Upper lobe of right lung (tissue), 1 donor: ENCODE results near the gene DNAJC13. TPM values are rescaled to one million over a fixed set of nuclear protein-coding genes. Genes with fewer than 3 reads are reported as not detected.
"Not testable (repeated sequence)": the region's sequence is repeated elsewhere in the genome, so short reads cannot be mapped to it uniquely, and the experiment has no call there.

ENCODE experiments used
- ATAC-seq: fragments of 200-7000 bp; cut with Tn5 transposase; one replicate; pipeline ENCODE4 v1.9.1; 2020; ENCODE audit warnings: mild to moderate bottlenecking, moderate library complexity
- DNase-seq: peaks from one replicate; pipeline ENCODE4 v3.0.0-alpha.2; 2020
- H3K27ac ChIP-seq: fragments of 200-600 bp; one replicate; pipeline ENCODE4 v1.8.0; 2022
- H3K27me3 ChIP-seq: fragments of 200-600 bp; one replicate; pipeline ENCODE4 v1.8.0; 2022; ENCODE audit warnings: mild to moderate bottlenecking
- H3K36me3 ChIP-seq: fragments of 200-600 bp; one replicate; pipeline ENCODE4 v1.8.0; 2022
- H3K4me1 ChIP-seq: fragments of 200-600 bp; one replicate; pipeline ENCODE4 v1.8.0; 2022
- H3K4me3 ChIP-seq: fragments of 200-600 bp; one replicate; pipeline ENCODE4 v1.8.0; 2022; ENCODE audit warnings: mild to moderate bottlenecking
- H3K9me3 ChIP-seq: fragments of 200-600 bp; one replicate; pipeline ENCODE4 v1.8.0; 2022
- intact Hi-C: fragments of 100-400 bp; cut with DNase I; formaldehyde crosslinking; loops from one replicate; pipeline ENCODE4 v1.11.0; 2022
- total RNA-seq: library from RNA; stranded (reverse); fragmentation: NEBNext Ultra II Directional; extraction: Animal tissue kit (Norgen Biotek cat#: 25700); gene quantifications from one replicate; pipeline ENCODE4 v1.2.1, GENCODE V29; 2021
- TF ChIP-seq, protein P1 (sequence below): fragments of 200-600 bp; IDR thresholded peaks from one replicate; pipeline ENCODE4 v1.8.0; 2022; ENCODE audit warnings: antibody characterized with exemption
- donor health status: DM: no; HTN: yes; CAD: no; lungs with severe emphysema.

DNAJC13 gene
- total RNA-seq, 1 donor from 2014 or later = 44.8 TPM

DNA sequence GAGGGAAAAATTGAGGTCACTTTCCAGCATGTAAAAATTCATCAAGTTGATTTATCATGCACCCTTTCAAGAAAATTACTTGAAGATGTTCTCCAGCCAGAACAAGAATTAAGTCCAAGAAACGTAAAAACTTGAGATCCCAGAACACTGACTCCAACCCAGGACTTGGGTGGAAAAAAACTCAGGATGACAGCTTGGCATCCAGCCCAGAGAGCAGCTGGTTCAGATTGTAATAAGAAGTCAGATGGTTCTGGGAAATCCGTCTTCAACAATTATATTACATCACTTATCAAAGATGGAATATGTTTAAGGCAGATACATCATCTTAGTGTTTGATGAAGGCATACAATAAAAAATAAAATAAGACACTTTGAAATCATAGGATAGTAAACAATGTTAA lies 23.0 kb upstream of the DNAJC13 start:
- TF ChIP-seq, protein P1, sequence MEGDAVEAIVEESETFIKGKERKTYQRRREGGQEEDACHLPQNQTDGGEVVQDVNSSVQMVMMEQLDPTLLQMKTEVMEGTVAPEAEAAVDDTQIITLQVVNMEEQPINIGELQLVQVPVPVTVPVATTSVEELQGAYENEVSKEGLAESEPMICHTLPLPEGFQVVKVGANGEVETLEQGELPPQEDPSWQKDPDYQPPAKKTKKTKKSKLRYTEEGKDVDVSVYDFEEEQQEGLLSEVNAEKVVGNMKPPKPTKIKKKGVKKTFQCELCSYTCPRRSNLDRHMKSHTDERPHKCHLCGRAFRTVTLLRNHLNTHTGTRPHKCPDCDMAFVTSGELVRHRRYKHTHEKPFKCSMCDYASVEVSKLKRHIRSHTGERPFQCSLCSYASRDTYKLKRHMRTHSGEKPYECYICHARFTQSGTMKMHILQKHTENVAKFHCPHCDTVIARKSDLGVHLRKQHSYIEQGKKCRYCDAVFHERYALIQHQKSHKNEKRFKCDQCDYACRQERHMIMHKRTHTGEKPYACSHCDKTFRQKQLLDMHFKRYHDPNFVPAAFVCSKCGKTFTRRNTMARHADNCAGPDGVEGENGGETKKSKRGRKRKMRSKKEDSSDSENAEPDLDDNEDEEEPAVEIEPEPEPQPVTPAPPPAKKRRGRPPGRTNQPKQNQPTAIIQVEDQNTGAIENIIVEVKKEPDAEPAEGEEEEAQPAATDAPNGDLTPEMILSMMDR = no peak
- intact Hi-C loops = no loop called here
- Histone ChIP-seq H3K4me1 (no peaks in the 10 kb centered on the region), H3K4me3 (no peak overlapping the region), H3K27me3 (no peaks in the 10 kb centered on the region), H3K27ac (no peak overlapping the region), H3K36me3 (no peaks in the 10 kb centered on the region), H3K9me3 (no peaks in the 10 kb centered on the region)
- ATAC-seq (no peak), DNase-seq (no peak)

DNA sequence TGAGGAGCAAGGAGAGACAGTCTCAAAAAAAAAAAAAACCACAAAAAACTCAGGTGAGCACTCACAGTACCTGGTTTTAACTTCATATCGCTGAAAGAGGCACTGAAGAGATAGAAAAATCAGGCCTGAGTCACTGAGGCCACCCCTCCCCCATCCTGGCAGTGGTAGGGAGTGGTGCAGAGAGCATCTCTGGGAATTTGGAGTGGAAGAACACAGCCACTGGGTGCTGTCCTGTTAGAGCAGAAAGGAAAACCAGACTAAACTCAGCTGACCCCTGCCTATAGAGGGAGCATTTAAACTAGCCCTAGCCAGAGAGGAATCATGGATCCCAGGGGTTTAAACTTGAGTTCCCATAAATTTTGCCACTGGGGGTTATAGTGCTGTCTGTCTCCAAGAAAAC lies 22.2 kb upstream of the DNAJC13 start:
- intact Hi-C loops = no loop called here
- Histone ChIP-seq H3K9me3 (no peaks in the 10 kb centered on the region), H3K4me1 (no peaks in the 10 kb centered on the region)

DNA sequence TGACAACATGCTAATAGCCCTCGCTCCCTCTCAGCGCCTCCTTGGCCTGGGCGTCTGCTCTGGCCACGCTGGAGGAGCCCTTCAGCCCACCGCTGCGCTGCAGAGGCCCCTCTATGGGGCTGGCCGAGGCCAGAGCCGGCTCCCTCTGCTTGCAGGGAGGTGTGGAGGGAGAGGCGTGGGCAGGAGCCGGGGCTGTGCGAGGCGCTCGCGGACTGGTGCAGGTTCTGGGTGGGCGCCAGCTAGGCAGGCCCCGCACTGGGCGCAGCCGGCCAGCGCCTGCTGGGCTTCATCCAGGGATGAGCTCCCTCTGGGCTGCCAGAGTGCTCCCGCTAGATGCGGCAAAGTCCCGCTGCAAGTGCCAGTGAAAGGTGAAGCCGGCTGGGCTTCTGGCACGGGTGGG lies 21.0 kb upstream of the DNAJC13 start:
- Histone ChIP-seq H3K4me3 (no peak overlapping the region), H3K36me3 (no peaks in the 10 kb centered on the region), H3K27ac (no peak overlapping the region), H3K9me3 (no peaks in the 10 kb centered on the region), H3K27me3 (no peaks in the 10 kb centered on the region), H3K4me1 (no peaks in the 10 kb centered on the region)
- ATAC-seq (no peak), DNase-seq (no peak)
- TF ChIP-seq, protein P1 = no peak
- intact Hi-C loops = no loop called here

More for the DNA sequence above, 22.2 kb upstream of the DNAJC13 start:
- H3K27me3 ChIP-seq = no peaks in the 10 kb centered on the region
- H3K36me3 ChIP-seq = no peaks in the 10 kb centered on the region
- no peak overlapping the region for H3K27ac ChIP-seq
- TF ChIP-seq, protein P1 = no peak
- no peak overlapping the region for H3K4me3 ChIP-seq
- no peak for ATAC-seq
- DNase-seq = no peak

DNA sequence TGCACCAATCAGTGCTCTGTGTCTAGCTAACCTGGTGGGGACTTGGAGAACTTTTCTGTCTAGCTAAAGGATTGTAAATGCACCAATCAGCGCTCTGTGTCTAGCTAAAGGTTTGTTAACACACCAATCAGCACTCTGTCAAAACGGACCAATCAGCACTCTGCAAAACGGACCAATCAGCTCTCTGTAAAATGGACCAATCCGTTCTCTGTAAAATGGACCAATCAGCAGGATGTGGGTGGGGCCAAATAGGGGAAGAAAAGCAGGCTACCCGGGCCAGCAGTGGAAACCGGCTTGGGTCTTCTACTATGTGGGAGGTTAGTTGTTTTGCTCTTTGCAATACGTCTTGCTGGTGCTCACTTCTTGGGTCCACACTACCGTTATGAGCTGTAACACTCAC lies 20.5 kb upstream of the DNAJC13 start:
- DNase-seq, H3K4me3 ChIP-seq, H3K4me1 ChIP-seq, H3K36me3 ChIP-seq, intact Hi-C loops, ATAC-seq, H3K27me3 ChIP-seq, H3K27ac ChIP-seq, H3K9me3 ChIP-seq: not testable (repeated sequence)

DNA sequence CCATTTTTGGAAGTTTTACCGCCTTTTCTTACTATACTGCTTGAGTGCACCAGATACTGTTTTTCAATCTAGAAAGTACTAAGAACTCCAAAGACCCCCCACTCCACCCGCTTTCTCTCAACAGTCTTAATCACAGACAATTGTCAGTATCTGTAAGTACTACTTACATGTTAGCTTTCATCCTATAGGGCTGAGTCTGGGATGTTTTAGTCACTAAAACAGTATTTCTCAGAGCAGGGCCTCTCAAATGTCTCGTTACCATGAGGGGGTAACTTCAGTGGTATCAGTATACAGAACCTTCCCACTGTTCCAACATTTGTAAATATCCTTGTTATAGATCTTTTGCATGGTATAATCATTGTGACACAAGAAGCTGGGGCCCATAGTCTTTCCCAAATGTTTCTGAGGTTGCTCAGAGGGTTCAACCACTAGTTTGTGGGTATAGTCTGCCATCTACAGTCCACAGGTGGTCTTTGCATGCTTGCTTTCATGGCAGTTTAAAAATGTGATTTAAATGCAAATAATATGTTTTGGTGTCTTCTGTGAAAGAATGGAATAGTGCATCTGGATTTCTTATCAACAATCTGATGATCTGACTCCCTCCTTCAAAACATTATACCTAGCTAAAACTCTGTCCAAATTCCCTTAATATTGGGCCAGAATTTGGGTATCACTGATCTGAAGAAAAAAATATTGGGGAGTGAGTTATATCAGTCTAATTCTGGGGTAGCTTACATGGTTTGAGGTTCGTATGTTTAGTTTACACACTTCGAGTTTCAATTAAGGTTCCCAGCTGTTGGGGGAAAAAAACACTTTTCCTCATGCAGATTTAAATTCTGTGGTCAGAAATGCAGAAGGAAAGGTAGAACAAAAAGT lies 18.0 kb upstream of the DNAJC13 start:
- Histone ChIP-seq H3K4me1 (peaks cover under 1% of the 10 kb centered on the region), H3K36me3 (no peaks in the 10 kb centered on the region), H3K9me3 (no peaks in the 10 kb centered on the region), H3K4me3 (no peak overlapping the region), H3K27ac (no peak overlapping the region), H3K27me3 (no peaks in the 10 kb centered on the region)
- TF ChIP-seq, protein P1 = peak; percentile 75
- intact Hi-C loops = no loop called here
- ATAC-seq = peak; percentile 86
- DNase-seq = no peak

DNA sequence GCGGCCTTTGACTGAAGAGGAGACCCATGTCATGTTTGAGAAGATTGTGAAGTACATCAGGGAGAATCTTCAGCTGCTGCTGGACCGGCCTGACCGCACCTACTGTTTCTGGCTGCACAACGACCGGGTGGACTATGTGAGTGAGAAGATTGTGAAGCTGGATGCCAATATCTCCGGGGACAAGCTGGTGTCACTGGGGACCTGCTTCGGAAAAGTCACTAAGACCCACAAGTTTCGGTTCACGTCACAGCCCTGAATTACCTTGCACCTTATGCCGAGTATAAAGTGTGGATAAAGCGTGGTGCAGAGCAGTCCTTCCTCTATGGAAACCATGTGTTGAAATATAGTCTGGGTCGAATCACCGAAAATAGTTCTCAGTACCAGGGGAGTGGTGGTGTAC lies 16.0 kb upstream of the DNAJC13 start:
- H3K27ac ChIP-seq = no peak overlapping the region
- intact Hi-C loops = no loop called here

More for the DNA sequence above, 16.0 kb upstream of the DNAJC13 start:
- DNase-seq = no peak
- H3K4me3 ChIP-seq = no peak overlapping the region
- ATAC-seq = no peak
- TF ChIP-seq, protein P1 = no peak
- no peaks in the 10 kb centered on the region for H3K27me3 ChIP-seq
- no peaks in the 10 kb centered on the region for H3K9me3 ChIP-seq
- no peaks in the 10 kb centered on the region for H3K36me3 ChIP-seq
- H3K4me1 ChIP-seq = peaks cover 20% of the 10 kb centered on the region
